ENCODE measurements around the gene NTM. TPM values are rescaled to one million over a fixed set of nuclear protein-coding genes. Genes with fewer than 3 reads are reported as not detected.

Gene NTM
- total RNA-seq, 1 experiment from 2014 or later = 0.73 TPM

DNA sequence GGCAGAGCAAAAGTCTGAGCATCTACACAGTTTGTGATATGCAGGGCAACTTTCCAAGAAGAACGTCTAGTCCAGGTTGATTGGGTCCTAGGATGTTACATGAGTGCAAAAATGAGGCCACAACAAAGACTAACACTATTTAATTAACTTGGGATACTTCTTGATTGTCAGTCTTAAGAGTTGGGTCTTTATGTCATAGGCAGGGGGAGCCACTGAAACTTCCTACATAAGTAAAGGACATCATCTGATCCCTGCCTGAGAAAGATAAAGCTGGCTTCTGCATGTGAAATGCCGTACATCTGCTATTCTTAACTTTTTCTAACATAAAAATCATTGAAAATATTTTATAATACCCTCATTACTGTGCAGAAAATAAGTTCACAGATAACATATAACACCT, 525.5 kb downstream of the NTM start:
- Histone ChIP-seq H3K36me3 (ENCODE audit: control insufficient read depth, insufficient read depth, low read length) (no peaks in the 10 kb centered on the region), H3K9me3 (no peaks in the 10 kb centered on the region), H3K27me3 (replicated peaks; ENCODE audit: control insufficient read depth, insufficient read depth, low read length) (no peaks in the 10 kb centered on the region), H3K4me3 (ENCODE audit: low read depth, low read length) (no peak overlapping the region), H3K4me1 (no peaks in the 10 kb centered on the region)
- peaks cover 9% of the 10 kb centered on the region for H3K27me3 Mint-ChIP-seq (ENCODE audit: insufficient read depth, unreplicated experiment)
- POLR2A ChIA-PET = no interaction called here
- TF ChIP-seq CTCF (IDR thresholded peaks at IDR 0.05; ENCODE audit: insufficient read depth in 1 of 2, low read depth in 1 of 2, low read length in 1 of 2, severe bottlenecking in 1 of 2, unreplicated experiment in 1 of 2) = no peak
- intact Hi-C loops (cut with micrococcal nuclease; ENCODE audit: unreplicated experiment) = no loop called here
- no peak overlapping the region for H3K4me3 Mint-ChIP-seq (ENCODE audit: unreplicated experiment)
- BruUV-seq (replicated peaks) = no TSS peak
- no peaks in the 10 kb centered on the region for H3K9me3 Mint-ChIP-seq (ENCODE audit: unreplicated experiment)
- CTCF ChIA-PET = no interaction called here
- H3K27ac Mint-ChIP-seq (ENCODE audit: unreplicated experiment) = no peak overlapping the region
- no peak for DNase-seq
- no peaks in the 10 kb centered on the region for H3K4me1 Mint-ChIP-seq (ENCODE audit: low read depth, unreplicated experiment)
- H3K36me3 Mint-ChIP-seq (ENCODE audit: insufficient read depth, unreplicated experiment) = no peaks in the 10 kb centered on the region

DNA sequence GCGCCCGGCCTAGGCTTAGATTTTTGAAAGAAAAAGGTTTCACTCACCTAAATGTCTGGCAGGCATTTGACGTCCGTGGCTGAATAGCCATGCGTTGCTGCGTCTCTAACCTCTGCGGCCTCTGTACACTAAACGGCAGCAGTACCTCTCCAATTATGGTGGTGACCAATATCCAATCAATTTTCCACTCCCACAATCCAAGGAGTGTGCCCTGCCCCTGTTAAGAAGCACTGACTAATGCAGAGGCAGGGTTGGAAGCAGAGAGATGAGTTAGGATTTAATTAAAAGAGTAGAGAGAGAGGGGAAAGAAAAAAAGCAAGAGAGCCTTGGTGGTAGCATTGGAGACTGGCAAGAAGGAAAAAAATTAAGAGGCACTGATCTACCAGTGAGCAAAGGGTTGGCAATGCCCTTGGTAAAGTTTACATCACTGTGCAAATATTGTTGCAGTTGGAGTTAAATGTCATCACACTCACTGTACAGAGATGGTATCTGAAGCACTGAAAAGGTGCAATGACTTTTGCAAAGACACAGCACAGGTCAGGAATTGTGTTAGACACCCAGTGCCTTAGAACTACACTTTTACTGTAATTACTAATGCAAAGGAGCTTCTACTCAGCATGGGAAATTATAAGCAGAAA, 526.7 kb downstream of the NTM start:
- ChIA-PET POLR2A (no interaction called here), CTCF (no interaction called here)
- Mint-ChIP-seq H3K27me3 (ENCODE audit: insufficient read depth, unreplicated experiment) (peaks cover 9% of the 10 kb centered on the region), H3K9me3 (ENCODE audit: unreplicated experiment) (no peaks in the 10 kb centered on the region), H3K4me3 (ENCODE audit: unreplicated experiment) (no peak overlapping the region), H3K36me3 (ENCODE audit: insufficient read depth, unreplicated experiment) (no peaks in the 10 kb centered on the region), H3K4me1 (ENCODE audit: low read depth, unreplicated experiment) (no peaks in the 10 kb centered on the region), H3K27ac (ENCODE audit: unreplicated experiment) (no peak overlapping the region)
- TF ChIP-seq CTCF (IDR thresholded peaks at IDR 0.05; ENCODE audit: insufficient read depth in 1 of 2, low read depth in 1 of 2, low read length in 1 of 2, severe bottlenecking in 1 of 2, unreplicated experiment in 1 of 2) = no peak
- Histone ChIP-seq H3K4me1 (no peaks in the 10 kb centered on the region), H3K4me3 (ENCODE audit: low read depth, low read length) (no peak overlapping the region), H3K27me3 (replicated peaks; ENCODE audit: control insufficient read depth, insufficient read depth, low read length) (no peaks in the 10 kb centered on the region), H3K36me3 (ENCODE audit: control insufficient read depth, insufficient read depth, low read length) (no peaks in the 10 kb centered on the region), H3K9me3 (no peaks in the 10 kb centered on the region)
- intact Hi-C loops (cut with micrococcal nuclease; ENCODE audit: unreplicated experiment) = no loop called here
- no peak for DNase-seq
- no TSS peak for BruUV-seq (replicated peaks)

GRCh38 chr11:131897956-131898355, 527.5 kb downstream of the NTM start:
- DNase-seq = no peak
- no peaks in the 10 kb centered on the region for H3K36me3 Mint-ChIP-seq (ENCODE audit: insufficient read depth, unreplicated experiment)
- no peaks in the 10 kb centered on the region for H3K27me3 ChIP-seq (replicated peaks; ENCODE audit: control insufficient read depth, insufficient read depth, low read length)

More at GRCh38 chr11:131897956-131898355, 527.5 kb downstream of the NTM start:
- no peaks in the 10 kb centered on the region for H3K9me3 ChIP-seq
- ChIA-PET POLR2A (no interaction called here), CTCF (no interaction called here)
- peaks cover 7% of the 10 kb centered on the region for H3K27me3 Mint-ChIP-seq (ENCODE audit: insufficient read depth, unreplicated experiment)
- no peaks in the 10 kb centered on the region for H3K4me1 Mint-ChIP-seq (ENCODE audit: low read depth, unreplicated experiment)
- H3K4me1 ChIP-seq = no peaks in the 10 kb centered on the region
- H3K4me3 Mint-ChIP-seq (ENCODE audit: unreplicated experiment) = no peak overlapping the region
- H3K27ac Mint-ChIP-seq (ENCODE audit: unreplicated experiment) = no peak overlapping the region
- no peak overlapping the region for H3K4me3 ChIP-seq (ENCODE audit: low read depth, low read length)
- TF ChIP-seq CTCF (IDR thresholded peaks at IDR 0.05; ENCODE audit: insufficient read depth in 1 of 2, low read depth in 1 of 2, low read length in 1 of 2, severe bottlenecking in 1 of 2, unreplicated experiment in 1 of 2) = no peak
- intact Hi-C loops (cut with micrococcal nuclease; ENCODE audit: unreplicated experiment) = no loop called here
- no peaks in the 10 kb centered on the region for H3K36me3 ChIP-seq (ENCODE audit: control insufficient read depth, insufficient read depth, low read length)
- BruUV-seq (replicated peaks) = no TSS peak
- no peaks in the 10 kb centered on the region for H3K9me3 Mint-ChIP-seq (ENCODE audit: unreplicated experiment)

Data from Caco-2 (cell line).